Panc1 (cell line): ENCODE measurements around the gene ABCC1.

Experiments used
- CTCF ChIP-seq: fragments of 450-650 bp; IDR thresholded peaks from 2 replicates; pipeline ENCODE4 v1.5.1; 2017; ENCODE audit warnings: mild to moderate bottlenecking
- POLR2AphosphoS5 ChIP-seq: IDR thresholded peaks from 2 replicates; pipeline ENCODE4 v1.6.1; 2012; ENCODE audit warnings: mild to moderate bottlenecking, low read depth, low read length, moderate library complexity
- REST ChIP-seq, 2 experiments: IDR thresholded peaks; 2 replicates each; pipeline ENCODE4 v1.6.1; 2011 to 2012; ENCODE audit warnings: low read depth in 2 of 2, control low read depth in 1 of 2, low read length in 1 of 2, mild to moderate bottlenecking in 1 of 2, moderate library complexity in 1 of 2; ENCODE audit not compliant: insufficient read depth in 1 of 2
- SIN3A ChIP-seq: IDR thresholded peaks from 2 replicates; pipeline ENCODE4 v1.6.1; 2012; ENCODE audit warnings: low read depth, mild to moderate bottlenecking, low read length, moderate library complexity, borderline replicate concordance; ENCODE audit not compliant: insufficient read depth
- TCF7L2 ChIP-seq: IDR thresholded peaks from 2 replicates; pipeline ENCODE4 v1.6.1; 2011; ENCODE audit warnings: mild to moderate bottlenecking, low read depth, low read length, inconsistent platforms

GRCh38 chr16:16015849-16016248 is 66.4 kb downstream of the ABCC1 start:
- no peak for TF ChIP-seq CTCF
- no peak for TF ChIP-seq REST (IDR thresholded peaks at IDR 0.05; ENCODE audit: insufficient read depth in 1 of 2, low read depth in 2 of 2, low read length in 1 of 2)
- no peak for TF ChIP-seq TCF7L2
- TF ChIP-seq POLR2AphosphoS5 = no peak
- TF ChIP-seq SIN3A = no peak
